ENCODE results near the gene SOX6.

The SOX6 gene

DNA sequence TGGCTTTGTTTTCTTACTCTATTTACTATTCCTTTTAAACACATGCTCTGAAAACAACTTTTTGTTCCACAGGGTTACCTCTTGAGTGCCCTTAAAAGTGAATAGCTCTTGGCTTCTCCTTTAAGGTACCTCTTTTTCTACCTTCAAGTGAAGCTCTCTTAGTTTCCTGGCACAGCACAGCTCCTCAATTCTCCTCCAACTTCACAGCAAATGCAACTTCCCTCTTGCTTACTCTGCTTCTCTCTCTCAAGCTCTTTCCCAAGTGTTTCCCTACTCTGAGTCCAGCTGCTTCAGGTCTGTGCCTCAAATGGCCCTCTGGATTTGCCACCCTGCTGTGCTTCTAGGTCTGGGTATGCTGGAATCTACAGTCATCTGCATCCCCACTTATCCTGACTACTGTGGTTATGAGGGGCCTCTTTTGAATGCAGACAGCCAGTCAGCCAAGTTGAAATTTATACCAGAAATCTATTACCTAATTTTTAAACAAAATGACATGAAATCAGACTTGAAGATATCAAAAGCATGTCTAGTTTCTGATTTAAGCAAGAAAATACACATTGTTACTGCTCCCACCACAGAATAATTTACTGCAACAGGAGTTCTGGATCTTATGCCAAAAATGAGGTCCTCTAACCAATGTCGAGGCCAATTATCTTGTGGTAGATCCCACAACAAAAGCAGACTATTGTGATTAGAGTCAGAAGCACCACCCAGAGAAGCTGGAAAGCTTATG is 371.1 kb downstream of the SOX6 start:
- no peak for DNase-seq

DNA sequence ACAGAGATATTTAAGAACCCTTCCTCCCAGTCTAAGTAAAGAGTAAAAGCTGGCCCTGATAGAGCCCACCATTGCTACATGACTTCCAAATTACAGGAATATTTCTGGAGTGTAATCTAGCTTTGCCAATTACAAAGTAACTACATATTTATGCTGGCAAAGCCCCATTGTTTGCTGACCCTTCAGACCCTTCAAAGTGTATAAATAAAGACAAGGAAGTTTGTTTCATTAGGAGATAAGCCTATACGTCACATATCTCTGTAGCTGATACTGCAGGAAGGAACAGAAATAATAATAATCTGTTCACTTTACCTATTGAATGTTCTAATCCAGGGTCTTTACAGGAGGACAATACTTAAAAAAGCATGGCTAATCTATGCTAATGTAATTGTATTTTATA is 375.1 kb downstream of the SOX6 start:
- DNase-seq, result no peak

GRCh38 chr11:15977116-15977515 is 379.2 kb downstream of the SOX6 start:
- DNase-seq, result no peak

GRCh38 chr11:15976433-15977045 is 379.8 kb downstream of the SOX6 start:
- DNase-seq, result no peak

DNA sequence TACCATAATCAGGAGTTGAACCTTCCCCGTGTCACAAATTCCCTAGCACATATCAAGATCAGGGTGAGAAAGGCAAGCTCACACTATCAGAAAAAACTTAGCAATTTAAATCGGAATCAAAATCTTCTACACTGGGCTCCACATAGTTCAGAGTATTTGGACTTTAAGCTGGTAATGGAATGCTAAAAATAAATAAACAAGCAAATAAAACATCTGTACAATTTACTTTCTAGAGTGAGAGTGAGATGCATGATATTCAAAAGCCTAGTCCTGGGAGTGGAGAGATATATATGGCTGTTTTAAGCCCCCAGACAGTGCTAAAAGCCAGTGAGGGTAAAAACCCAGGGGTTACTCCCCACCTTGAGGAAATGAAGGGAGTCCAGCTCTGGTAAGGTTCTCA is 380.6 kb downstream of the SOX6 start:
- DNase-seq, result no peak

DNA sequence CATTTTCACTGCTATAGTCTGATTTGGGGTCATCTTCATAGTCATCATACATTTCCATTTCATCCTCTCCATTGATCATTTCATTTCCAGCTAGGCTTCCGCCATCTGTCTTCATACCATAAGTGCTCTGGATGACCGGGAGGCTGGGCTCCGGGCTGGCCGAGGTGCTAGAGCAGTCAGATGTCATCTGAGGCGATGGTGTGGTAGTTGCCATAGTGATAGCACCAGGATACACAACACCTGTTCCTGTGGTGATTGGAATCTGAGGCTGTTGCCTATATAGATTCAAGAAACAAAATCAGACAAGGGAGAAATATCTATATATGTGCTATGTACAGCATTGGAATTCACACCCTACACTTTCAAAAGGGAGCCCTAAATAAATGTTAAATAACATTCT is 383.5 kb downstream of the SOX6 start:
- DNase-seq, result no peak

GRCh38 chr11:15971215-15971546 is 385.2 kb downstream of the SOX6 start:
- DNase-seq, result no peak

- DNase-seq, result no peak
These were observed 385.7 kb downstream of the SOX6 start for GRCh38 chr11:15970506-15971214.

- DNase-seq, result no peak
These were observed 386.5 kb downstream of the SOX6 start for GRCh38 chr11:15969701-15970329.

DNA sequence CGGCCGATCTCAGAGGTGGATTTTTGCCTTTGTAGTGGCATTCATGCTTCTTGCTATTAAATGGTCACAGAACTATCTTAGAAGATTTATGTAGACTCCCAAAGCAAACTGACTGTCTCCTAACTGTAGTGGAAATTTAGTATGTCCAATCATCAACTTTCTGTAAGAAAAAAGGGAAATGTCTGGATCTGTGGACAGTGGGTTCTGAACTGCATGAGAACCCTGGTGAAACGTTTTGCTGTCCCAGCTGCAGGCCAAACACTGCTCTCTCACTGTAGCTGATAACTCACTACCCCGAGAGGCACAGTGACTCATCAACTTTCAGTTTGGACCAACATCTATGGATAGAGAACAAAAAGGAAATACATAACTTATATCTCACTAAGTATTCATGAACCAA is 387.1 kb downstream of the SOX6 start:
- DNase-seq, result no peak

DNA sequence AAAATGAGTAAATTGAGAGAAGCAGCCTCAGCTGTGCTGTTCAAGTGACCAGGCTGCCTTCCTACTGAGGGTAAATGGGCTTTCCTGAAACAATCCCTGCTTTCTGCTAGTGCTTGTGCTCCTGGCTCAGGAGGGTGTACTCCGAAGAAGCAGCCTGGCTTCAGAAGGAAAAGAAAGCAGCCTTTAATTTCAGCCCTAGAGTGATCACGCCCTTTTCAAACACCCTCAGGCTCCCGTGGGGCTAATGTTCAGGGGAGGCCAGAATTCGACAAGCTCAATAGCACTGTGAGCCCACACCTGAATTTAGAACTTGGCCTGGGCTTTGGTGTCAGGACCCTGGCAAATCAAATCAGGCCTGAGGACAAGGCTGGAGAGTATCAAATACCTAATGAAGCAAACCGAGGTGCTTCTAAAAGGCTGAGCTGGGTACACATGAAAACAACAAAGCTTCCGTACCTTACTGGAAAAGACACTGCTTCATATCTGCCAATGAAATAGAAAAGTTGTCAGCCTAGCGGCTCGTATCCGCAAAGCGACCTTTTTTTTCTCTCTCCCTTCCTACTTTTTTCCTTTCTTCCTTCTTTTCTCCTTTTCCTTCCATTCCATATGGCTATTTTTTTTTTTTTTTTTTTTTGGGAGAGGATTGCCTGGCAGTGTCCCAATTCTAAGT is 387.8 kb downstream of the SOX6 start:
- DNase-seq, result no peak

- no peak for DNase-seq
These were observed 388.4 kb downstream of the SOX6 start for GRCh38 chr11:15967966-15968365.

- DNase-seq, result no peak
These were observed 389.2 kb downstream of the SOX6 start for GRCh38 chr11:15967166-15967565.

GRCh38 chr11:15965562-15966250 is 390.6 kb downstream of the SOX6 start:
- no peak for DNase-seq

- no peak for DNase-seq
These were observed 393.1 kb downstream of the SOX6 start for GRCh38 chr11:15963266-15963665.

- DNase-seq, result no peak
These were observed 397.4 kb downstream of the SOX6 start for GRCh38 chr11:15958910-15959309.

- DNase-seq, result no peak
These were observed 399.1 kb downstream of the SOX6 start for GRCh38 chr11:15957234-15957633.

- DNase-seq, result no peak
These were observed 400.0 kb downstream of the SOX6 start for GRCh38 chr11:15956302-15956701.

- no peak for DNase-seq
These were observed 400.8 kb downstream of the SOX6 start for GRCh38 chr11:15955595-15955994.

DNA sequence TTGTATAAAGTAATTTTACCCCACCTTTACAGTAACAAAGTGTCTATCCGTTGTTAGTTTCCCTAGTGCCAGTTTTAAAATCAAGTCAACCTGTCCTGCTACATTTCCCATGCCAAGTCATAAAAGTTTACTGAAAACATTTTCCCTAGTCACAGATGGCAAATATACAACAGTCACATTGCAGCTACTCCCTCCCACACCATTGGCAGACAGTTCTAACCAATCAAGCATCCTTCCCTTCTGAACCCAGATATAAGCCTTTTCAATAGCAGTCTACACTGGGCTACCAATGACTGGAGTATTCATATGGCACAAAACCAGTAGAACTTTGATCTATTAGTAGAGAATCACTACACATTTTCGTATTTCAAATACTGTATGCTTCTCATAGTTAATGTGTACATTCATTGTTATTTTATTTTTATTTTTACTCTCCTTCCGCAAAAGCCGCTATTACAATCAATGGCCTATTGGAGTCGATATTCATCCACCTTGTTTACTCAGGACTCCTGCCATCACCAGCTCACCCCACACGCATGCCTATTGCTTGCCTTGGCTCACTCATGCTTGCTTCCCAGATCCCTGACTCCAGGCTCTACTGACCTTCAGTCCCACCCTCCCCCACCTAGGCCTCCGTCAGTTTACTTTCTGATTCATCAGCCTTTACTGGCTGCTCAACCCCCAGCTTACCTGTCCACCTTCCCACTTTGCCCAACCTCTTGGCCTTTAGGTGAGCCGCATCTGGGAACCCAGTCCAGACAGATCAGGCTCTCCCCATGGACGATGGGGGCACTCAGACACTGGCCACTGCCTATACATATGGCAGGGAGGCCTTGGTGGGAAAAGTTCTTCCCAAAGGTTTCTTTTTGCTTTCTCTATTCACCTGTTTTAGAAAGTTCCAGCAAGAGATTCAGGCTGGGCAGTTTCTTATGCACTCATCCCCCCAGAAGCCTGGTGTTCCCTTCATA is 408.4 kb downstream of the SOX6 start:
- no peak for DNase-seq

GRCh38 chr11:15945726-15946125 is 410.6 kb downstream of the SOX6 start:
- no peak for DNase-seq
